ENCODE results near the gene ATXN2. TPM values are rescaled to one million over a fixed set of nuclear protein-coding genes. Genes with fewer than 3 reads are reported as not detected.

Gene ATXN2
- total RNA-seq, 1 experiment from 2014 or later: 78.5 TPM

GRCh38 chr12:111434049-111434448 is 165.1 kb downstream of the ATXN2 start:
- TF ChIP-seq, protein P1, sequence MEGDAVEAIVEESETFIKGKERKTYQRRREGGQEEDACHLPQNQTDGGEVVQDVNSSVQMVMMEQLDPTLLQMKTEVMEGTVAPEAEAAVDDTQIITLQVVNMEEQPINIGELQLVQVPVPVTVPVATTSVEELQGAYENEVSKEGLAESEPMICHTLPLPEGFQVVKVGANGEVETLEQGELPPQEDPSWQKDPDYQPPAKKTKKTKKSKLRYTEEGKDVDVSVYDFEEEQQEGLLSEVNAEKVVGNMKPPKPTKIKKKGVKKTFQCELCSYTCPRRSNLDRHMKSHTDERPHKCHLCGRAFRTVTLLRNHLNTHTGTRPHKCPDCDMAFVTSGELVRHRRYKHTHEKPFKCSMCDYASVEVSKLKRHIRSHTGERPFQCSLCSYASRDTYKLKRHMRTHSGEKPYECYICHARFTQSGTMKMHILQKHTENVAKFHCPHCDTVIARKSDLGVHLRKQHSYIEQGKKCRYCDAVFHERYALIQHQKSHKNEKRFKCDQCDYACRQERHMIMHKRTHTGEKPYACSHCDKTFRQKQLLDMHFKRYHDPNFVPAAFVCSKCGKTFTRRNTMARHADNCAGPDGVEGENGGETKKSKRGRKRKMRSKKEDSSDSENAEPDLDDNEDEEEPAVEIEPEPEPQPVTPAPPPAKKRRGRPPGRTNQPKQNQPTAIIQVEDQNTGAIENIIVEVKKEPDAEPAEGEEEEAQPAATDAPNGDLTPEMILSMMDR (IDR thresholded peaks at IDR 0.05; ENCODE audit: insufficient read depth in 1 of 2, low read depth in 1 of 2, low read length in 1 of 2, severe bottlenecking in 1 of 2, unreplicated experiment in 1 of 2): no peak
- Histone ChIP-seq H3K9me3 (no peaks in the 10 kb centered on the region), H3K4me3 (ENCODE audit: low read depth, low read length) (no peak overlapping the region), H3K36me3 (ENCODE audit: control insufficient read depth, insufficient read depth, low read length) (no peaks in the 10 kb centered on the region), H3K4me1 (no peaks in the 10 kb centered on the region), H3K27me3 (replicated peaks; ENCODE audit: control insufficient read depth, insufficient read depth, low read length) (no peaks in the 10 kb centered on the region)
- BruUV-seq (replicated peaks): no TSS peak
- H3K27me3 Mint-ChIP-seq (ENCODE audit: insufficient read depth, unreplicated experiment): no peaks in the 10 kb centered on the region
- H3K4me3 Mint-ChIP-seq (ENCODE audit: unreplicated experiment): no peak overlapping the region
- H3K27ac Mint-ChIP-seq (ENCODE audit: unreplicated experiment): no peak overlapping the region
- H3K9me3 Mint-ChIP-seq (ENCODE audit: unreplicated experiment): no peaks in the 10 kb centered on the region
- no peak for DNase-seq
- CTCF ChIA-PET: interaction anchor here (0.6 kb wide), 1 partner anchor 110 kb away, joined by 3 read pairs; no protein-coding TSS in a partner anchor
- peaks cover 17% of the 10 kb centered on the region for H3K4me1 Mint-ChIP-seq (ENCODE audit: low read depth, unreplicated experiment)
- POLR2A ChIA-PET: no interaction called here
- intact Hi-C loops (cut with micrococcal nuclease; ENCODE audit: unreplicated experiment): no loop called here
- H3K36me3 Mint-ChIP-seq (ENCODE audit: insufficient read depth, unreplicated experiment): peaks cover 42% of the 10 kb centered on the region

GRCh38 chr12:111431772-111432171 is 167.3 kb downstream of the ATXN2 start:
- H3K4me3 Mint-ChIP-seq (ENCODE audit: unreplicated experiment): no peak overlapping the region
- no peaks in the 10 kb centered on the region for H3K36me3 ChIP-seq (ENCODE audit: control insufficient read depth, insufficient read depth, low read length)
- peaks cover 17% of the 10 kb centered on the region for H3K4me1 Mint-ChIP-seq (ENCODE audit: low read depth, unreplicated experiment)
- TF ChIP-seq, protein P1 (IDR thresholded peaks at IDR 0.05; ENCODE audit: insufficient read depth in 1 of 2, low read depth in 1 of 2, low read length in 1 of 2, severe bottlenecking in 1 of 2, unreplicated experiment in 1 of 2): no peak
- H3K9me3 ChIP-seq: no peaks in the 10 kb centered on the region
- no peaks in the 10 kb centered on the region for H3K27me3 Mint-ChIP-seq (ENCODE audit: insufficient read depth, unreplicated experiment)
- BruUV-seq (replicated peaks): no TSS peak
- peak in 1 of 2 experiments; percentile 58 for DNase-seq
- H3K36me3 Mint-ChIP-seq (ENCODE audit: insufficient read depth, unreplicated experiment): peaks cover 28% of the 10 kb centered on the region
- no peaks in the 10 kb centered on the region for H3K9me3 Mint-ChIP-seq (ENCODE audit: unreplicated experiment)
- H3K4me3 ChIP-seq (ENCODE audit: low read depth, low read length): no peak overlapping the region
- H3K27ac Mint-ChIP-seq (ENCODE audit: unreplicated experiment): peak overlapping the region; percentile 9
- intact Hi-C loops (cut with micrococcal nuclease; ENCODE audit: unreplicated experiment): no loop called here
- POLR2A ChIA-PET: interaction anchor here (0.7 kb wide), 1 partner anchor 72 kb away, joined by 7 read pairs; no protein-coding TSS in a partner anchor
- no peaks in the 10 kb centered on the region for H3K27me3 ChIP-seq (replicated peaks; ENCODE audit: control insufficient read depth, insufficient read depth, low read length)
- no peaks in the 10 kb centered on the region for H3K4me1 ChIP-seq
- CTCF ChIA-PET: interaction anchor here (0.6 to 1.4 kb wide), 4 partner anchors 11 to 159 kb away, joined by 3 to 6 read pairs (median 4); no protein-coding TSS in a partner anchor

DNA sequence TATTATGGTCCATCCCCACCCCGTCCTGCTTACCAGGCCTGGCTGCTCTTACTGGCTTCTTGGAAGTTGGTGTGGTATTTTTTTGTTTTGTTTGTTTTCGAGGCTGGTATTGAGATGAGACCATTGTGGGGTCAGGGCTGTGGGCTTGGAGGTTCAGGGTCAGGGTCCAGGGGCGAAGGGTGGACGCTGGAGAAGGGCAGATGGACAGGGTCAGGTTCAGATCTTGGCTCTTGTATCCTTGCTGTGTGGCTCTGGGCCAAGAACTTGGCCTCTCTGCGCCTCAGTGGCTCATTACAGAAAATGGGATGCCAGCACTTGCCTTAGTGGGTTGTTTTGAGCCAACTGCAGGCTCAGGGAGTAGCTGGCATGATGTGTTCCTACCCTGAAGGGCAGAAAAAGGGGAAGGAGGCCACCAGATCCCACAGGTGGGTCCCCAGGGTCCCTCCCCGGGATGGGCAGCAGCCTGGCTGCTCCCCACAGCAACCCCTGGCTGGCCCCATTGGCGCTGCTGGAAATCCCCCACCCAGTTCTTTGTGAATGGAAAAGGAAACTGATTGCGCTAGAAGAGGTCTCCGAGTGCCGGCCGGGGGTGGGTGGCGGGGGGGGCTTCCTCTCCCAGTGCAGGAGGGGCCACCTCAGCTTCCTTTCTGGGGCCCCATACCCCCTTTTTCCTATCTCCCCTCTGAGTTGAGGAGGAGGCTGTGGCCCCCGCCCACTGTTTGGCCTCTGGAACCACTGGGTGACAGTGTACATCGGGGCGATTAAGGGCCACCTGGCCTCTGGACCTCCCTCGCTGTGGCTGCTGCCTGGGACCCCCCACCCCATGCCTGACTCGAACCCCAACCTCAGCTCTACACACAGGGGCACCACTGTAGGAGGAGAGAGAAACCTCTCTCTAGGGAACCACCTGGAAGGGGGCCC is 168.4 kb downstream of the ATXN2 start:
- no peak for DNase-seq
- no peaks in the 10 kb centered on the region for H3K36me3 ChIP-seq (ENCODE audit: control insufficient read depth, insufficient read depth, low read length)
- TF ChIP-seq, protein P1 (IDR thresholded peaks at IDR 0.05; ENCODE audit: insufficient read depth in 1 of 2, low read depth in 1 of 2, low read length in 1 of 2, severe bottlenecking in 1 of 2, unreplicated experiment in 1 of 2): no peak
- intact Hi-C loops (cut with micrococcal nuclease; ENCODE audit: unreplicated experiment): no loop called here
- POLR2A ChIA-PET: interaction anchor here (0.6 kb wide), 1 partner anchor 12 kb away, joined by 3 read pairs; no protein-coding TSS in a partner anchor
- H3K27me3 ChIP-seq (replicated peaks; ENCODE audit: control insufficient read depth, insufficient read depth, low read length): no peaks in the 10 kb centered on the region
- no peak overlapping the region for H3K4me3 Mint-ChIP-seq (ENCODE audit: unreplicated experiment)
- BruUV-seq (replicated peaks): no TSS peak
- H3K4me1 ChIP-seq: no peaks in the 10 kb centered on the region
- H3K4me3 ChIP-seq (ENCODE audit: low read depth, low read length): no peak overlapping the region
- H3K9me3 ChIP-seq: no peaks in the 10 kb centered on the region
- no peaks in the 10 kb centered on the region for H3K9me3 Mint-ChIP-seq (ENCODE audit: unreplicated experiment)
- no peaks in the 10 kb centered on the region for H3K27me3 Mint-ChIP-seq (ENCODE audit: insufficient read depth, unreplicated experiment)
- H3K4me1 Mint-ChIP-seq (ENCODE audit: low read depth, unreplicated experiment): peaks cover 17% of the 10 kb centered on the region
- peak overlapping the region; percentile 9 for H3K27ac Mint-ChIP-seq (ENCODE audit: unreplicated experiment)
- CTCF ChIA-PET: interaction anchor here (1.1 kb wide), 1 partner anchor 21 kb away, joined by 3 read pairs; no protein-coding TSS in a partner anchor
- H3K36me3 Mint-ChIP-seq (ENCODE audit: insufficient read depth, unreplicated experiment): peaks cover 23% of the 10 kb centered on the region
